HG03442 (cell line): ENCODE data around the gene KCNQ2.
A peak's percentile ranks its signal among the peaks of the same experiment; 100 is the strongest.
"Not testable (repeated sequence)": the region's sequence is repeated elsewhere in the genome, so short reads cannot be mapped to it uniquely, and the experiment has no call there.

Experiments
- ATAC-seq: cut with Tn5 transposase; IDR thresholded peaks from one replicate; pipeline ENCODE4 v1.9.1; 2021; ENCODE audit warnings: mild to moderate bottlenecking, moderate library complexity; ENCODE audit not compliant: unreplicated experiment

KCNQ2 gene

DNA sequence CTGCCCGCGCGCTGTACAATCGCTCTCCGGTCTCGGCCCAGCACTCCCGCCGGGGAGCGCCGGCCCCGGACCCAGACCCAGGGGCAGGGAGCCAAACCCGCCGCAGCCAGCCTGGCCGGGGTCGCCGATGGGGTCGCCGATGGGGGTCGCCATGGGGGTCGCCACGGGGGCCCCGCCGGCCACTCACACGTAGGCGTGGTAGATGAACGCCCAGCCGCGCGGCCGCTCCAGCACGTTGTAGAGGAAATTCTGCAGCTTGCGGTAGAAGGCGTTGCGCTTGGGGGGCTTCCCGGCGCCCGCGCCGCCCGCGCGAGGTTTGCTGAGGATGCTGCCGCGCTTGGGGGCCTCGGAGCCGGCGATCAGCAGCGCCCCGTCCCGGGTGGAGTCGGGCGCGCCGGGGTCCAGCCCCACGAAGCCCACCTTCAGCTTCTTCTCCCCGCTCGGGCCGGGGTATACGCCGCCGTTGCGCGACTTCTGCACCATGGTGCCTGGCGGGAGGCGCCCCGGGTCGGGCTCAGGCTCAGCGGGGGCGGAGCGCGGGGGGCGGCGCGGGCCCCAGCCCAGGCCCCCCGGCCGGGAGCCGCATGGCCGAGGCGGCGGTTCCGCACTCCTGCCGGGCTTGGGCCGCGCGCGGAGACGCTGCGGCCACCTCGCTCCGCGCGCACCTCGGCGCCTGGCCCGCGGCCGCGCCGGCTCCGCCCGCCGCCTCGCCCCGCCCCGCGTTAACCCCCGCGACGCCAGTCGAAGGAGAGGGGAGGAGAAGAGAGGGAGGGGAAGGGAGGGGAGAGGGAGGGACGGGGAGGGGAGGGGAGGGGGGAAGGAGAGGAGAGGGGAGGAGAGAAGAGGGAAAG lies at the start of gene KCNQ2:
TSS of gene KCNQ2 (minus strand) at position 675 of the 851 bp plus-strand sequence. CDS start at position 483, 192 bp downstream.
- no peak for ATAC-seq

DNA sequence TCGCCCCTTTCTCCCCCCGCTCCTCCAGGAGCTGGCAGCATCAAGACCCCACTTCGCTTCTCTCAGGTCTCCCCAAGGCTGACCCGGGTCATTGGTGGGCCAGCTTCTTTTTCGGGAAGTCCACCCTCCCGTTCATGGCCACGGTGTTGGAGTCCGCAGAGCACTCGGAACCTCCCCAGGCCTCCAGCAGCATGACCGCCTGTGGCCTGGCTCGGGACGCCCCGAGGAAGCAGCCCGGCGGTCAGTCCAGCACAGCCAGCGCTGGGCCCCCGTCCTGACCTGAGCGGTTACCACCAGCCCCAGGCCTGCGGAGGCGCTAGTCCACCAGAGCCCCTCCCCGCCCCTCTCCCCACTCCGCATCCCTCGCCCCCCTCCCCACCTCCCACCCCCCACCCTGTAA lies 49.1 kb upstream of the KCNQ2 start:
- ATAC-seq = no peak

DNA sequence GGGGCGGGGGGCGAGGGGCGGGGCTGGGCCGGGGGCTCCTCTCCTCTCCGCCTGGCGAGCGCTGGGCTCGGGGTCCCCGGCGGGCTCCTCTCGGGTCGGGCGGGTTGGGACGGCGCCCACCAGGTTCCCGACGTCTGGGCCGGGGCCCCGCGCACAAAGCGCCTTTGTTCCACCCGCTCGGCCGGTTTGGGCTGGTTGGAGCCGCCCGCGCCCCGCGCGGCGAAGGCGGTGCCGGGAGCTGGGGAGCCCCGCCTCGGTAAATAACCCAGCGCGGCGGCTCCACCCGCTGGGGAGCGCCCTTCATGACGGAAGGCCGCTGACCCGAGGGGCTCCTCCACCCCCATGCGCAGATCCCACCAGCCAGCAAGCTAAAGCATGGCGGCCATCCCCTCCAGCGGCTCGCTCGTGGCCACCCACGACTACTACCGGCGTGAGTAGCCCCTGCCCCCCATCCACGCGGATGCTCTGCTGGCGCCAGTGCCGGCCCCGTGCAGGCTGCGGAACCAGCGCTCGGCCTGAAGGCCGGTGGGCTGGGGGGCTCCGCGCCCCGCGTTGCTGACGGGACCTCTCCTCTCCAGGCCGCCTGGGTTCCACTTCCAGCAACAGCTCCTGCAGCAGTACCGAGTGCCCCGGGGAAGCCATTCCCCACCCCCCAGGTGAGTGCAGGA lies 48.6 kb upstream of the KCNQ2 start:
- ATAC-seq = peak; percentile 44

DNA sequence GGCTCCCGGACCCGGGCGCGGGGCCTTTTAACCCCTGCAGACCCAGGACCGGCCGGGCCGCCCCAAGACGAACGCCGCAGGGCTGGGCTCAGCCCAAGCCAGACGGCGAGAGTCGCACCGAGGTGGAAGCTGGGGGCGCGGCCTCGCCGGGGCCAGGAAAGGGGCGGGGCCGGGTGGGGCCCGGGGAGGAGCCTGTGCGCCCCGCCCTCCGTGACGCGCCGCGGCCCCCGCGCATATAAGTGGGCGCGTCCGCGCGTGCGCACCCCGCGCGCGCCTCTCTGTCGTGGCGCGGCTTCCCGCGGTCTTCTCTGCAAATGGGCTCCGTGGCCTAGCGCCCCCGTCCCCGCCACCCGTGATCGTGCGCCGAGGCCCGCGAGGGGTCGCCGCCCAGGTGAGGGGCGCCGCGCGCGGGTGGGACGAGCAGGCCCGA lies 48.1 kb upstream of the KCNQ2 start, which contains the start of gene PPDPF:
TSS of gene PPDPF (plus strand) at position 262 of the 430 bp plus-strand sequence. CDS start 544 bp downstream, outside the sequence.
- peak; percentile 55 for ATAC-seq

DNA sequence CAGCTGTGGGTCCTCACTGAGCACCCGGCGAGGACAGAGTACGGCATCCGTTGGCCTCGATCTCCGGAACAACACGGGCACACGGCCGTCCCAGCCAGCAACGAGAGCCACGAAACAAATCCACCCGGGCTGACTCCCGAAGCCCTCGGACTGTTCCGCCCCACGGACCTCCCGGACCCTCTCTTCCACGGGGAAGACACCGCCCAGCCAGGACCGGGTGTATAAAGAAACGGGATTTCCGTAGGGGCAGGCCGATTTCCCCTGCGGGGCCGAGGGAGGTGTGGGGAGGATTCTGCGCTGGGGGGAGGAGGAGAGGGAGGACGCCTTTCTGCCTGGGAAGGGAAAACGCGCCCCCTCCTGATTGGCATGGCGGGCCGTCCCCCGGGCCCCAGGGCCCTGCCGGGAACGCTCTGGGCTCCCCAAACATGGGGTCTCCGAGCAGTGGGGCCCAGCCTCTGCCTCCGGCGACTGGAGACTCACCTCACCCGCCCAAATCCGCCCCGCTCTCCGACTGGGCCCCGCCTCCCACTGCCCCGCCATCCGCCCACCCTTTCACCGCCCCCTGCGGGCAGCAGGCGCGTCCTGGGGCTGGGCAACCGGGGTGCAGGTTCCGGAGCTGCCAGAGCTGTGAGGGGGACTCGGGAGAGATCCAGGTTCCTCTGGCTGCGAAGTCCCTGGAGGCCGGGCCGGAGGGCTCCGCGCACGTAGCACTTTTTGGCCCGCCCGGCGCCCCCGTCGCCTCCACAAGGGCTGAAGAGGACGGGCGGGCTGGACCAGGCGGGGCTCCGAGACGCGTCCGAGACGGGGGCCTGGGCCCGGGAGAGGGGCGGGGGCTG lies 47.4 kb upstream of the KCNQ2 start:
- ATAC-seq = peak; percentile 34

DNA sequence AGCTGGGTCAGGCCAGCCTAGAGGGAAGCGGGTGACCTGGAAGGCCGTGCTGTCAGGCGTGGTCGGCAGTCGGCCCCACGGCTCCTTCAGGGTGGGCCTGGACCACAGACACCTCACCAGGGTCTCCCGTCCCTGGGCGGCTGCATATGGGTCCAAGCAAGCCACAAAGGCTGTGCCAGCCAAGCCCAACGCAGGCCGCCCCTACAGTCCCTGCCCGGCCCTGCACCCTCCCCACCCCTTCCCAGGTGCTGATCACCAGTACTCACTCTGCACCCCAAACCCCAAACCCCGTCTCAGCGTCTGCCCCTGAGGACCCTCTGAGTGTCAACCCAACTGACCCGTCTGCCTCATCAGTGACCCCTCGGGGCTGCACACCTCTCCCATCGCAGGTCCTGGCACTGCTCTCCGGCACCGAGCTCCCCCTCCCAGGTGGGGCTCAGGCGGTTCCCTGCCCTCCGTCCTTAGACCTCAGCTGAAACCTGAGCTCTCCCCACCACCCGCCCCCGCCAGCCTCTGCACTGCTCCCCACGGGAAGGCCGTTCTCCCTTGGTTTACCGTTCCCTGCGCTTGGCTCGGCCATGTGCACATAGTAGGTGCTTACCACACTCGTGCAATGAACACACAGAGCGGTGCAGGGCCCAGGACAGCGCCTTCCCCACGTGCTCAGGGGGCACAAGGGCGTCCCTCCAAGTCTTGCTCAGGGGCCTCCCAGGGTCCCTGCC lies 46.7 kb upstream of the KCNQ2 start:
- no peak for ATAC-seq

DNA sequence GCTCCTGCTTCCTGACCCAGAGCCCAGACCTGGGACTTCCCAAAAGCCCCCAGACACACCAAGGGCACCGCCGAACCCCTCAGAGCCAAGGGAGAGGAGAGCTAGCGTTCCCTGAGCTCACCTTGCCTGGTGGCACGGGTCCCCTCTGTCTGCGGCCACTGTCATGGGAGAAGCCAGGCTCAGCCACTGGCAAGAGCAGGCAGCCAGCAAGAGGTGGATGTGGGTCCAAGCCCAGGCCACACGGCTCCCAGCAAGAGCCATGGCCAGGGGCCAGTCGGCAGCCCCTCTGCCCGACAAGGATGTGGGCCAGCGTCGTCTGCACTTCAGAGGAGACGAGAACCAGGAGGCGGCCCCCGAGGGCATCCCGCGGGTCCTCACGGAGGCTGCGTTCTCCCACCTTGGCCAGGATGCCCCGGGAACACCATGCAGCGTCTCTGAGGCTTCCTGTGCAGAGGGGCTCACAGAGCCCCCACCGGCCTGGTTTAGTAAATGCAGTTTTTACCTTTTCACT lies 46.0 kb upstream of the KCNQ2 start:
- no peak for ATAC-seq

DNA sequence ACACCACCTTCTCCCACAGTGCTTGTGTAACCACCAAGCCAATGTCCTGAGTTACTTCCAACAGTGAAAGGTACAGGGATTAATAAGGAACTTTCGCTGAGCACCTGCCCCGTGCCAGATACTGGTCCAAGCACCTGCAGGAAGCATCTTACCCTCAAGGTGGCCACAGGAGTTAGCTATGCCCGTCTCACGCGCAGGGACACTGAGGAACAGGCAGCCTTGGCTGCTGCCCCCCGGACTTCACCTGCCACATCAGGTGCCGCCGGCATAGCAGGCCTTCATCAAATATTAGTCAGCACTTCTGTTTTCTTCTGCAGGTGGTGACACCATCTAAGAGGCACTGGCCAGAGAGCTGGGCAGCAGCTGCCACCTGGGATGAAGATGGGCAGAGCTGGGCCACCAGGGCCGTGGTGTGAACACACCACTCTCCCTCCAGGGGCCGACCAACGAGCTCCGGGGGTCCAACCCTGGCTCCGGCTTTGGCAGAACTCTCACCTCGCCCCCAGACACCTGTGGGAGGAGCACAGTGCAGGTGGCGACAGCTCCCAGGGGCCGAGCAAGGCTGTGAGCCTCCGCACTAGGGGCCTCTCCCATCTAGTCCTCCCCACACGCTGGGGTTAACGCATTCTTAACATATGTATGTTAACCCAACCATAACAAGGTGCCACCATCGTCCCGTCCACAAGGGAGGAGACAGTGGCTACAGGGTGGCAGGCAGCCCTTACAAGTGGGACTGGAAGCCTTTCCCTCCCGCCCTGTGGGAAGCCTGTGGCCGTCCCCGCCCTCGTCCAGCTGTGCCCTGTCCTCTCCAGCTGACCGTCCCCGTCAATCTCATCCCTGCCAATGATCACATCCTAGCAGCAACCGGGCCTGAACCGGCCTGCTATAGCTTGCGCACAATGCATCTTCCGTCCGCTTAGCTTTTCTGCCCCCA lies 45.2 kb upstream of the KCNQ2 start:
- ATAC-seq = no peak

DNA sequence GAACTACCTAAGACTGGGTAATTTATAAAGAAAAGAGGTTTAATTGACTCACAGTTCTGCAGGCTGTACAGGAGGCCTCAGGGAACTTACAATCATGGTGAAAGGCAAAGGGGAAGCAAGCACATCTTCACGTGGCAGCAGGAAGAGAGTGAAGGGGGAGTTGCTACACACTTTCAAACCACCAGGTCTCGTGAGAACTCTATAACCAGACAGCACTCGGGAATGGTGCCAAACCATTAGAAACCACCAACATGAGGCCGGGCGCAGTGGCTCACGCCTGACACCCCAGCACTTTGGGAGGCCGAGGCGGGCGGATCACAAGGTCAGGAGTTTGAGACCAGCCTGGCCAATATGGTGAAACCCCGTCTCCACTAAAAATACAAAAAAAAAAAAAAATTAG lies 42.1 kb upstream of the KCNQ2 start:
- not testable (repeated sequence) for ATAC-seq

DNA sequence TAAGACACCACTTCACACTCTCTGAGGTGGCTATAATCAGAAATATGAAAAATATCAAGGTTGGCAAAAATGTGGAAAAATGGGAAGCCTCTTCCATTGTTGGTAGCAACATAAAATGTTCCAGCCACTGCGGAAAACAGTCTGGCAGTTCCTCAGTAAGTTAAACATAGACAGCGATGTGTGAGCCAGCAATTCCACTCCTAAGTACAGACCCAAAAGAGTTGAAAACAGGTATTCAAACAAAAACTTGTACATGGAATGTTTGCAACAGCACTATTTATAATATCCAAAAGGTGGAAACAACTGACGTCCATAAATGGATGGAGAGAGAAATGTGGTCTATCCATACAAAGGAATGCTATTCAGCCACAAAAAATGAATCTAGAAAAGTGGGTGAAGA lies 40.8 kb upstream of the KCNQ2 start:
- no peak for ATAC-seq

DNA sequence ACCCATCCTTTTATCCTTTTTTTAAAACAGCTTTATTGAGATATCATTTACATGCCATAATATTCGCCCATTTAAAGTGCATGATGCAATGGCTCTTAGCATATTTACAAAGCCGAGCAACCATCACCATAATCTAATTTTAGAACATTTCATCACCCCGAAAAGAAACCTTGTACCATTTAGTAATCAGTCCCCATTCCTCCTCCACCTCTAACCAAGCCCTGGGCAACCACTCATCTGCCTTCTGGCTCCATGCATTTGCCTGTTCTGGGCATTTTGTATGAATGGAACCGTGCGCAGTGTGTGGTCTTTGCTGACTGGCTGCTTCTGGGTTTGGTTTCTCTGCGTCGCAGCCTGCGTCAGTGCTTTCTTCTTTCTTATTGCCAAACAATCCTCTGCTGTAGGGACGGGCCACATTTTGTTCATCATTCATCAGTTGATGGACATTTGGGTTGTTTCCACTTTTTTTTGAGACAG lies 36.7 kb upstream of the KCNQ2 start:
- ATAC-seq = no peak

DNA sequence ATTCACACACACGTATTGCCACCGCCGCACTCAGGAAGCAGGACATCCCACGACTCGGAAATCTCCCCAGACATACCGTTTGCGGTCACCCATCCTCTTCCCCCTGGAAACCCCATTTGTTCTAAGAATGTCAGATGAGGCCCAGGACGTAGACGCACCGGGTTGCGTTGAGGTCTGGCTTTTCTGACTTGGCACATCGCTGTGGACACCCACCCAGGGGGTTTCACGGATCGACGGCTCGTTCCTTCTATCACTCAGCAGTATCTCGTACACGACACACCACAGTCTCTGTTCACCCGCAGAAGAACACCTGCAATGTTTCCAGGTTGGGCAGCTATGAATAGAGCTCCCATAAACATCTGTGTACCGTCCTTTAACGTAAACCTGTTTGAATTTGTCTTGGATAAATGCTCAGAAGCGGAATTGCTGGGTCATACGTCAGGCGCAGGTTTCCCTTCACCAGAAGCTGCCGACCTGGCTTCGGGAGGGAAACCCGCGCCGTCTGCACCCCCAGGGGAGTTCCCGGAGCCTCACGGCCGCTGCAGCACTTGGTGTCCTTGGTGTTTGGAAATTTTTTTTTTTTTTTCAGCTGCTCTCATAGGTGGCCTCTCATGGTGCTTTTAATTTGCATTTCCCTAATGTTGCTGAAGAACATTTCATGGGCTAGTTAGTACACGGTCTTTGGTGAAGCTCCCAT lies 35.8 kb upstream of the KCNQ2 start:
- ATAC-seq = no peak

DNA sequence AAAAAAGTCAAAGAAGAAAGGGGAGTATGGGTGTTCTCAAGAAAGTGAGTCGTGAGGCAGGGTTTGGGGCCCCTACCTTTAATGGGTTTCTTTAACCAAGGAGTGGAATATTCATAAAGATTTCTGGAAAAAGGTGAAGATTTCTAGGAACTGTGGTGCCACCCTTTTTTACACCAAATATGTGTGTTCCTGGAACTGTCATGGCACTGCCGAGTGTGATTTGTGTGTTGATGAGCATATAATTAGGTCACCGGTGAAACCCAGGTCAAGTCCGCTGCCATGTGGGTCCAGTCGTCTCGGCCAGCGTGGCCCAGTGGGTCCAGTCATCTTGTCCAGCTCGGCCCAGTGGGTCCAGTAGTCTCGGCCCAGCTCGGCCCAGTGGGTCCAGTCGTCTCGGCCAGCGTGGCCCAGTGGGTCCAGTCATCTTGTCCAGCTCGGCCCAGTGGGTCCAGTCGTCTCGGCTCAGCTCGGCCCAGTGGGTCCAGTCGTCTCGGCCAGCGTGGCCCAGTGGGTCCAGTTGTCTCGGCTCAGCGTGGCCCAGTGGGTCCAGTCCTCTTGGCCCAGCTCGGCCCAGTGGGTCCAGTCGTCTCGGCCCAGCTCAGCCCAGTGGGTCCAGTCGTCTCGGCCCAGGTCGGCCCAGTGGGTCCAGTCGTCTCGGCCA lies 34.8 kb upstream of the KCNQ2 start:
- no peak for ATAC-seq

DNA sequence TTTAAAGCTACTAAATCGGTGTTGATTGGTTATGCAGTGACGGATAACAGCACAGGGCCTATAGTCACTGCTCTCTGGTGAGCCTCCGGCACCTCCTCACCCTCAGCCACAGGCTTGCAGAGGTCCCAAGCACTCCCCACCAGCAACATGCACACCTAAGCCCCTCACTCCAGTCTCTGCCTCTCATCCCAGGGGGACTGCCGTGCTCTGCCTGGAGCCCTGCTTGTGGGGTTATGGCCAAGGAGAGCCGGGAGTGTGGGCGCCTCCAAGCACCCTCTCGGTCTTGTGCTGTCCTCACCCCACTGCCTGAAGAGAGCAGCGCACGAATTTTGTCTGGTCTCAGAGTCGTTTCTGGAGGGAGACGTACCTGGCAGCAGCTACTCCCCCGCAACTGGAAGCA lies 33.3 kb upstream of the KCNQ2 start:
- ATAC-seq = no peak

DNA sequence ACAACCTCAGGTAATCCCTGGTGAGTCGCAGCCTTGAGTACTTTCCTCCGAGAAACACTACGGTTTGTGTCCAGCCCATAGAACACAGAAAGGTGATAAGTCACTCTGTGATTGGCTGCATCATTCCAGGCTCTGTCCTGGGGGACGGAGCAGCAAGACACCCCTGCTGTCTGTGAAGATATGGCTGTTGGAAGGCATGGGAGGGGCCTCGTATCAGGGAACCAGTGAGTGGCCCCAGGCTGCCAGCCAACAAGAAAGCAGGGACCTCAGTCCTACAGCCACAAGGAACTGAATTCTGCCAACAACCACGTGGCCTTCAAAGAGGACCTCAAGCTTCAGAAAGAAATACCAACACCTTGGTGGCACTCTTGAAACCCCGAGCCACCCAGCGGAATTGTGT lies 32.8 kb upstream of the KCNQ2 start:
- ATAC-seq = no peak

DNA sequence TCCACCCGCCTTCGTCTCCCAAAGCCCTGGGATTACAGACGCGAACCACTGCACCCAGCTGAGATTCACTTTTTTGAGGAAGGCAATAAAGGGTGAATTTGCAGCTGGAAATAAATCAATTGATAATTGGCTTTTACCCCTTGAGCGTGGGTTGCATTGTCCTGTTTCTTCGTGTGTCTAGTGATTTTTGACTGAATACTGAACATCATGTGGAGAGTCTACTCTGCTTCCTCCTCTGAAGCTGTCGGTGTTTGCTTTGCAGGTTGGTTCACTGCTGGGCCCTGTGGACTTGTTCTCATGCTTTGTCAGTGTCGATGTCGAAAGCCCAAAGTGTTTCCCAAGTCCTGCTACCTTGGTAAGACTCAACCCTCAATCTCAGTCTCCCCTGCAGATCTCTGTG lies 32.2 kb upstream of the KCNQ2 start:
- no peak for ATAC-seq

DNA sequence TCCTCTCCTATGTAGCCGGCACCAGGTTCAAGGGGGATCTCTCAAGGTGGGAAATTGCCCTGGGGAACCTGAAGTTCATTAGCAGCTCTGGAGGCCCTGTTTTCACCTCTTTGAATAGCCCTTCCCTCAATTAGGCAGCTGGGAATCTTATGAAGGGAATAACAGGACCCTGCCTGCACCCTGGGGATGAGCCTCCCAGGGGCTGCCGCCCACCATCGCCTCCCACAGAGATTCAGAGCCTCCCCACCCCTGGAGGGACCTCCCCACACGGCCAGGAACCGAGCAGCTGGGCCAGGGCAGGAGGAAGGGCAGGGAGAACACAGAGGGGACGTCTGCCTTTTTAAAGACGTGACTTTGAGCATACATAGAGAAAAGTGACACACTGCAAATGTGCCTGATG lies 31.1 kb upstream of the KCNQ2 start:
- no peak for ATAC-seq

DNA sequence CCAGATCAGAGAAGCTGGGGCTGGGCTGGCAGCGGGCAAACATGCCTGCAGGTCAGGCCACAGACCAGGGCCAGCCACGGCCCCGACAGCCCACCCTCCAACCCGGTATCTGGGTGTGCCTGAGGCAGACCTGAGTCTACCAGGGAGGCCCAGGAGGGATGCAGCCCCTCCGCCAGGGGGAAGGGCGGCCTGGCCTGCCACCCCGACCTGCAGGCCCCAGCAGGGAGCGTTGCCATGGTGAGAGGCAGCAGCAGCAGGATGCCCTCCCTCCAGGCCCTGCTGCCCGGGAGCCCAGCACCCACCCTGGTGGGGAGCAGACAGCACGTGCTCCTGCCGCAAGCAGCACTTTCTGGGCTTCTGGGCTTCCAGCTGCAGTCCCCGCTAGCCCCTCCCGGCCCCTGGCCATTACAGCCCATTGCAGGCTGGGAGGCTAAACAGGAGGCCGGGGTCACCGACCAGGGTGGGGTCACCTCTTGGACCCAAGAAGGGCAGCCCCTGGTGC lies 30.3 kb upstream of the KCNQ2 start:
- ATAC-seq = no peak
